GM12875 (cell line): ENCODE data around the gene SLC12A4.

Source experiments
- H3K4me3 ChIP-seq: one replicate; pipeline ENCODE4 v1.5.1; 2011; ENCODE audit warnings: low read depth, low read length, control low read depth
- CTCF ChIP-seq: IDR thresholded peaks from 2 replicates; pipeline ENCODE4 v1.5.1; 2011; ENCODE audit warnings: low read depth, mild to moderate bottlenecking, control low read depth, inconsistent platforms, low read length, moderate library complexity, borderline replicate concordance; ENCODE audit not compliant: insufficient read depth

SLC12A4 gene

GRCh38 chr16:67914758-67915495 is 53.5 kb downstream of the SLC12A4 start:
- no peak overlapping the region for H3K4me3 ChIP-seq
- TF ChIP-seq CTCF: no peak

- no peak overlapping the region for H3K4me3 ChIP-seq
- no peak for TF ChIP-seq CTCF
These were observed 58.3 kb downstream of the SLC12A4 start for GRCh38 chr16:67910158-67910557.

- no peak overlapping the region for H3K4me3 ChIP-seq
- TF ChIP-seq CTCF: no peak
These were observed 59.2 kb downstream of the SLC12A4 start for GRCh38 chr16:67909056-67909742.

GRCh38 chr16:67907397-67908180 is 60.8 kb downstream of the SLC12A4 start:
- TF ChIP-seq CTCF: no peak
- no peak overlapping the region for H3K4me3 ChIP-seq

GRCh38 chr16:67902831-67903230 is 65.6 kb downstream of the SLC12A4 start:
- no peak for TF ChIP-seq CTCF
- no peak overlapping the region for H3K4me3 ChIP-seq

- no peak overlapping the region for H3K4me3 ChIP-seq
- TF ChIP-seq CTCF: no peak
These were observed 66.7 kb downstream of the SLC12A4 start for GRCh38 chr16:67901734-67902133.
